ENCODE data around the gene FIZ1. TPM values are rescaled to one million over a fixed set of nuclear protein-coding genes. Genes with fewer than 3 reads are reported as not detected.
A peak's percentile ranks its signal among the peaks of the same experiment; 100 is the strongest.

FIZ1 gene
- total and polyA plus RNA-seq, 12 donors, result 9.3 to 18.8 (median 13.5) TPM

DNA sequence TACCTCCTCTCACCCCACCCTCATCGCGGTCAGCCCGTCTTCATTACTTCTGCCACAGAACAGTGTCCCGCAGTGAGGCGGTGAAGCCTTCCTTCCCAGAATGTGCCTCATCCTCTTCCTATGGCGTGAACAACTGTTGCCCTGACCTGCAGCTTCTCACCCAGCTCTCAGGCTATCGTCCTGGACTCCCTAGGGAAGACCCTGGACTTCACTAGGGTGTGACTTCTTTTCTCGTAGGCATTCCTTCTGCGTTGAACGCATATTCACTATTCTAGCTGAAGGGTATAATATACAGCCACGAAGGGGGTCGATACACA is 7.1 kb upstream of the FIZ1 start:
- peak overlapping the region; percentile 51 to 85 (median 77) for H3K4me3 ChIP-seq
- ATAC-seq (no peak), DNase-seq (no peak)
- peaks cover 0 to 52% (median 32%) of the 10 kb centered on the region in 9 donors for H3K4me1 ChIP-seq
- peaks cover 0 to 4% (median 0%) of the 10 kb centered on the region in 11 donors for H3K9me3 ChIP-seq
- peak overlapping the region in 9 of 10 donors; percentile 95 to 98 (median 96) for H3K27ac ChIP-seq
- TF ChIP-seq, protein P1, sequence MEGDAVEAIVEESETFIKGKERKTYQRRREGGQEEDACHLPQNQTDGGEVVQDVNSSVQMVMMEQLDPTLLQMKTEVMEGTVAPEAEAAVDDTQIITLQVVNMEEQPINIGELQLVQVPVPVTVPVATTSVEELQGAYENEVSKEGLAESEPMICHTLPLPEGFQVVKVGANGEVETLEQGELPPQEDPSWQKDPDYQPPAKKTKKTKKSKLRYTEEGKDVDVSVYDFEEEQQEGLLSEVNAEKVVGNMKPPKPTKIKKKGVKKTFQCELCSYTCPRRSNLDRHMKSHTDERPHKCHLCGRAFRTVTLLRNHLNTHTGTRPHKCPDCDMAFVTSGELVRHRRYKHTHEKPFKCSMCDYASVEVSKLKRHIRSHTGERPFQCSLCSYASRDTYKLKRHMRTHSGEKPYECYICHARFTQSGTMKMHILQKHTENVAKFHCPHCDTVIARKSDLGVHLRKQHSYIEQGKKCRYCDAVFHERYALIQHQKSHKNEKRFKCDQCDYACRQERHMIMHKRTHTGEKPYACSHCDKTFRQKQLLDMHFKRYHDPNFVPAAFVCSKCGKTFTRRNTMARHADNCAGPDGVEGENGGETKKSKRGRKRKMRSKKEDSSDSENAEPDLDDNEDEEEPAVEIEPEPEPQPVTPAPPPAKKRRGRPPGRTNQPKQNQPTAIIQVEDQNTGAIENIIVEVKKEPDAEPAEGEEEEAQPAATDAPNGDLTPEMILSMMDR (IDR thresholded peaks at IDR 0.05), result peak in 1 of 9 donors; percentile 3
- H3K36me3 ChIP-seq, result peaks cover 0 to 48% (median 7%) of the 10 kb centered on the region in 9 donors
- no peaks in the 10 kb centered on the region for H3K27me3 ChIP-seq
- intact Hi-C loops (cut with DNase I), result loop anchor here in 7 of 10 donors (2.0 to 10.0 kb wide), 4 partner anchors 18 to 92 kb away; partner anchors contain the start of gene ZNF784 (in 1 of the 7)
- WGBS, 2 donors, result 21 to 22% methylated on average over 12 of the region's 12 CpGs

DNA sequence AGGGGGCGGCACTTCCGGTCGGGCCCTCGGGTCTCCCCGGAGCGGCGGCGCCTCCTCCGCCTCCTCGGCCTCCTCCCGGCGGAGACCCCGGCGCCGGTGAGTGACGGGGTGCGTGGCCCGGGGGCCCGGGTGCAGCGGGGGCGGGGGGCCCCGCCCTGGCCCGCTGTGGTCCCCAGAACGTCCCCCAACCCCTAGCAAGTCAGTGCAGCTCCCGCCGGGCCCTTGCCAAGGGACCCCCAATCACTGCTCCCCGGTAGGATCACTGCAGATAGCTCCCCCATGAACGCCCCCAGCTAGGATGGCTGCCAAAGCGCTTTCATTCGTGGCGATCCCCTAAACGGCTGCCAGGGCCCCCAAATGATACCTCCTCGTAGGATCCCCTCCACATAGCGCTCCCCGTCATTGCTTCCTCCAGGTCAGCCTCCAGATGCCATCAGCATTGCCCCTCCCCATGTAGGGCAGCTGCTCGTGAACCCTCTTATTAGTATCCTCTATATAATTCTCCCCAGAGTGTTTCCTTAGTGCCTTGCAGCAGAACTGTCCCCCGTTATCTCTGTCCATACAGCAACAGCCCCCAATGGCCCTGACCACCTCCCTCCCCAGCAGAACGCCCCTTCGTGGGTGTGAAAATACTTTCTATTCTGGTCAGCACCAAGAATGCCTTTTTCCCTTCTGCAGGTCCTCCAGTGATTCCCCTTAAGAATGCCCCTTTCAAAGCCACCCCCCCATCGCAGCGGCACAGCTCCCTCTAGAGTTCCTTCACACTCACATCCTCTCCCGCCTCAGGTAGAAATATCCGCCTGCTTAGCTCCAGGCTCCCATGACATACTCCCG is 6.5 kb upstream of the FIZ1 start, which contains the start of gene ZNF865:
Gene ZNF865, plus strand, starts transcription at position 11 of the 834 bp plus-strand sequence. CDS start 7,972 bp downstream, outside the sequence.
- Histone ChIP-seq H3K36me3 (peaks cover 0 to 48% (median 7%) of the 10 kb centered on the region in 9 donors), H3K27me3 (no peaks in the 10 kb centered on the region), H3K4me3 (peak within 1 kb of the TSS; percentile 51 to 85 (median 77)), H3K27ac (peak within 1 kb of the TSS; percentile 84 to 98 (median 96)), H3K4me1 (peaks cover under 1 to 52% (median 32%) of the 10 kb centered on the region in 9 donors), H3K9me3 (peaks cover 0 to 4% (median 0%) of the 10 kb centered on the region in 11 donors)
- DNase-seq, result peak; percentile 63 to 82
- peak; percentile 18 to 51 (median 38) for ATAC-seq
- 0 to 1% methylated on average over 35 to 44 of the region's 44 CpGs for WGBS, 2 donors
- TF ChIP-seq, protein P1 (IDR thresholded peaks at IDR 0.05), result peak; percentile 36 to 81 (median 63)
- intact Hi-C loops (cut with DNase I), result loop anchor here in 7 of 10 donors (1.0 to 10.0 kb wide), 5 partner anchors 19 to 91 kb away; partner anchors contain the start of gene ZNF784 (in 1 of the 7)

DNA sequence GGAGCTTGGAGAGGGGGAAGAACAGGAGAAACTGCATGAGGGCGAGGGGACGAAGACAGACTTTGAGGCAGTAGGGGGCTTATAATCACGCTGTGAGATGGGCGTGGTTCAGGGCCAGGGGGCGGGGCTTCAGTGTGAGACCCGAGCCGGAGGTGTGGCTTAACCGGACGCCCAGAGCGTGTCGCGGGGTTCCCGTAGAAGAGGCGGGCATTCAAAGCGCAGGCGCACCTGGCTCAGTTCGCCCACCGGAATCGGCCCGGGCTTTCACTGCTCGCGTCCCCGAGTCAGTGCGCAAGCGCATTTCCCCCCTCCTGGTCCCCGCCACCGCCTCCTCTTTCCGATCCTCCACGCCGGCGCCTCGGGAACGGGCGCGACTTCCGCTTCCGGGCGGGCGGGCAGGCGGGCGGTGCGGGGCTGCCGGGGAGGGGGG is 5.9 kb upstream of the FIZ1 start:
- intact Hi-C loops (cut with DNase I), result loop anchor here in 4 of 10 donors (1.0 to 10.0 kb wide), 3 partner anchors 88 to 90 kb away; no protein-coding TSS in a partner anchor
- Histone ChIP-seq H3K27ac (peak overlapping the region; percentile 84 to 98 (median 96)), H3K4me1 (peaks cover 4 to 49% (median 30%) of the 10 kb centered on the region in 9 donors), H3K4me3 (peak overlapping the region; percentile 51 to 85 (median 77)), H3K36me3 (peaks cover 0 to 41% (median 7%) of the 10 kb centered on the region in 9 donors), H3K27me3 (no peaks in the 10 kb centered on the region), H3K9me3 (peaks cover 0 to 4% (median 0%) of the 10 kb centered on the region in 11 donors)
- TF ChIP-seq, protein P1 (IDR thresholded peaks at IDR 0.05), result no peak
- WGBS, 2 donors, result 0 to 1% methylated on average over 32 to 41 of the region's 43 CpGs
- peak; percentile 86 to 93 (median 89) for ATAC-seq
- DNase-seq, result peak; percentile 98

DNA sequence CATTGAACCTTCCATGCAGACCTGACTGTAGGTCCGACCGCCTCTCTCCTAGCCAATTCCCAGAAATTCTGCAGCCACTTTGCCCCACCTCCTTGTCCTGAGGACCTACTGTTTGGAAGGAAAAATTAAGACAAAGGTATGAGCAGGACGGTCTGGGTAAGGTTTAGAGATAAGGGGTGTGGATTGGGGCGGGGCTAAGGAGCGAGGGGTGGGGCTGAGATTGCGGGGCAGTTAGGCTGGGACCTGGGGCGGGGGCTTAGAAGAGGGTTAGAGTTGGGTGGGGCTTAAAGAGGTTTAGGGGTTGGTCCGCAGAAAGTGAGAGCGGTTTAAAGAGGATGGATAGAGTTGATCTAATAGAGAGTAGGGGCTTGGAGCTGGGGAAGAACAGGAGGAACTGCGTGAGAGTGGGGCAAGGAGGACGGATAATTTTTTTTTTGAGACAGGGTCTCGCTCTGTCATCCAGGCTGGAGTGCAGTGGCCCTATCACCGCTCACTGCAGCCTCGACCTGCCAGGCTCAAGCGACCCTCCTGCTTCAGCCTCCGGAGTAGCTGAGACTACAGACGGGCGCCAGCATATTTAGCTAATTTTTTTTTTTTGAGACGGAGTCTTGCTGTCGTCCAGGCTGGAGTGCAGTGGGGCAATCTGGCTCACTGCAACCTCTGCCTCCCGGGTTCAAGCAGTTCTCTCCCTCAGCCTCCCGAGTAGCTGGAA is 4.4 kb upstream of the FIZ1 start:
- H3K36me3 ChIP-seq, result peaks cover 0 to 26% (median 0%) of the 10 kb centered on the region in 9 donors
- TF ChIP-seq, protein P1 (IDR thresholded peaks at IDR 0.05), result no peak
- intact Hi-C loops (cut with DNase I), result loop anchor here in 1 of 10 donors (10.0 kb wide), 1 partner anchor 89 kb away; no protein-coding TSS in a partner anchor
- peaks cover 4 to 51% (median 31%) of the 10 kb centered on the region in 9 donors for H3K4me1 ChIP-seq
- ATAC-seq (no peak), DNase-seq (no peak)
- no peaks in the 10 kb centered on the region for H3K27me3 ChIP-seq
- peak overlapping the region in 7 of 10 donors; percentile 95 to 98 (median 96) for H3K27ac ChIP-seq
- 74 to 75% methylated on average over 22 of the region's 22 CpGs for WGBS, 2 donors
- peak overlapping the region in 5 of 10 donors; percentile 74 to 85 (median 83) for H3K4me3 ChIP-seq
- no peaks in the 10 kb centered on the region for H3K9me3 ChIP-seq
